ENCODE results near the gene JARID2. TPM values are rescaled to one million over a fixed set of nuclear protein-coding genes. Genes with fewer than 3 reads are reported as not detected.

Gene JARID2
- total and polyA plus RNA-seq, 10 of the 15 experiments (the other 5 are each of a cell fraction or from before 2014, with no cell fraction given) = 4.2 to 21.6 (median 11.7) TPM

GRCh38 chr6:15513801-15514711, 268.2 kb downstream of the JARID2 start:
- in situ Hi-C loops (cut with MboI) (no loop called here), intact Hi-C loops (cut with micrococcal nuclease; ENCODE audit: unreplicated experiment) (no loop called here)
- CTCF ChIA-PET = interaction anchor here (0.9 to 2.9 kb wide), 2 partner anchors 110 to 692 kb away, joined by 3 to 19 read pairs; no protein-coding TSS in a partner anchor
- no peak overlapping the region for H3K4me3 ChIP-seq
- ATAC-seq (no peak), FAIRE-seq (no peak), DNase-seq (ENCODE audit: low read depth, low spot score) (no peak)
- H2AFZ ChIP-seq (ENCODE audit: control insufficient read depth, low read depth, low read length) = no peak overlapping the region
- no peaks in the 10 kb centered on the region for H3K4me1 ChIP-seq (ENCODE audit: control insufficient read depth, insufficient read depth, low read length)
- TF ChIP-seq POLR2AphosphoS5 (IDR thresholded peaks at IDR 0.05; ENCODE audit: low read length) (peak; percentile 23; the same call in 1 of the 2 replicates), RUNX3 (IDR thresholded peaks at IDR 0.05; ENCODE audit: low read length) (no peak), POLR2A (IDR thresholded peaks at IDR 0.05; ENCODE audit: low read depth, low read length) (peak; percentile 38; the same call in 1 of the 2 replicates)
- H3K9me3 ChIP-seq (replicated peaks; ENCODE audit: control insufficient read depth, insufficient read depth, low read length) = no peaks in the 10 kb centered on the region
- no peaks in the 10 kb centered on the region for H3K27me3 ChIP-seq (replicated peaks in 1 of 2; ENCODE audit: control insufficient read depth in 2 of 2, insufficient read depth in 2 of 2, low read length in 1 of 2)
- WGBS (ENCODE audit: insufficient coverage, insufficient replicate concordance, low lambda C conversion rate, missing lambda C conversion rate) = 86% methylated on average over 21 of the region's 21 CpGs
- no peak overlapping the region for H3K9ac ChIP-seq (ENCODE audit: control insufficient read depth, insufficient read depth, low read length)
- peaks cover 29 to 50% of the 10 kb centered on the region in 2 experiments for H3K36me3 ChIP-seq (ENCODE audit: control insufficient read depth in 2 of 2, insufficient read depth in 2 of 2, low read length in 1 of 2)
- H3K4me2 ChIP-seq (ENCODE audit: control insufficient read depth, insufficient read depth) = no peak overlapping the region
- no peaks in the 10 kb centered on the region for H3K79me2 ChIP-seq (ENCODE audit: control insufficient read depth, insufficient read depth, low read length)
- RAD21 ChIA-PET (ENCODE audit: unreplicated experiment) = no interaction called here
- no peak overlapping the region for H3K27ac ChIP-seq (ENCODE audit: control insufficient read depth, insufficient read depth)
- POLR2A ChIA-PET = no interaction called here
- BruUV-seq (replicated peaks) = no TSS peak
- SMC1A ChIA-PET (ENCODE audit: uncharacterized antibody, unreplicated experiment) = interaction anchor here (0.6 to 1.3 kb wide), 4 partner anchors 8 to 1324 kb away, joined by 3 to 6 read pairs (median 3); no protein-coding TSS in a partner anchor
- H4K20me1 ChIP-seq (ENCODE audit: control insufficient read depth, insufficient read depth) = no peaks in the 10 kb centered on the region

GRCh38 chr6:15515226-15515625, 269.4 kb downstream of the JARID2 start:
- in situ Hi-C loops (cut with MboI) (no loop called here), intact Hi-C loops (cut with micrococcal nuclease; ENCODE audit: unreplicated experiment) (no loop called here)
- ChIA-PET CTCF (interaction anchor here (0.6 to 0.8 kb wide), 2 partner anchors 108 to 229 kb away, joined by 3 read pairs; no protein-coding TSS in a partner anchor), SMC1A (ENCODE audit: uncharacterized antibody, unreplicated experiment) (interaction anchor here (1.1 kb wide), 1 partner anchor 9 kb away, joined by 3 read pairs; no protein-coding TSS in a partner anchor), RAD21 (ENCODE audit: unreplicated experiment) (no interaction called here), POLR2A (interaction anchor here (0.6 kb wide), 1 partner anchor 17 kb away, joined by 6 read pairs; no protein-coding TSS in a partner anchor)
- H3K27ac ChIP-seq (ENCODE audit: control insufficient read depth, insufficient read depth) = no peak overlapping the region
- peaks cover 30 to 50% of the 10 kb centered on the region in 2 experiments for H3K36me3 ChIP-seq (ENCODE audit: control insufficient read depth in 2 of 2, insufficient read depth in 2 of 2, low read length in 1 of 2)
- H3K4me3 ChIP-seq = no peak overlapping the region
- H3K4me2 ChIP-seq (ENCODE audit: control insufficient read depth, insufficient read depth) = no peak overlapping the region
- H3K4me1 ChIP-seq (ENCODE audit: control insufficient read depth, insufficient read depth, low read length) = no peaks in the 10 kb centered on the region
- no peaks in the 10 kb centered on the region for H4K20me1 ChIP-seq (ENCODE audit: control insufficient read depth, insufficient read depth)
- no peak for ATAC-seq
- TF ChIP-seq BCL11A (IDR thresholded peaks at IDR 0.05; ENCODE audit: low read depth, low read length) (no peak), ATF7 (IDR thresholded peaks at IDR 0.05; ENCODE audit: low read depth) (no peak), CHD1 (IDR thresholded peaks at IDR 0.05; ENCODE audit: low read depth, low read length) (no peak), SMAD1 (IDR thresholded peaks at IDR 0.05; ENCODE audit: low read depth, partially characterized antibody) (no peak), ZNF384 (IDR thresholded peaks at IDR 0.05; ENCODE audit: borderline replicate concordance, low read depth, low read length) (no peak)
- H3K27me3 ChIP-seq (replicated peaks in 1 of 2; ENCODE audit: control insufficient read depth in 2 of 2, insufficient read depth in 2 of 2, low read length in 1 of 2) = no peaks in the 10 kb centered on the region
- WGBS (ENCODE audit: insufficient coverage, insufficient replicate concordance, low lambda C conversion rate, missing lambda C conversion rate) = 90% methylated on average over 6 of the region's 6 CpGs
- no peak overlapping the region for H2AFZ ChIP-seq (ENCODE audit: control insufficient read depth, low read depth, low read length)
- FAIRE-seq = no peak
- DNase-seq (ENCODE audit: low read depth, low spot score) = no peak
- H3K9me3 ChIP-seq (replicated peaks; ENCODE audit: control insufficient read depth, insufficient read depth, low read length) = no peaks in the 10 kb centered on the region
- no peaks in the 10 kb centered on the region for H3K79me2 ChIP-seq (ENCODE audit: control insufficient read depth, insufficient read depth, low read length)
- H3K9ac ChIP-seq (ENCODE audit: control insufficient read depth, insufficient read depth, low read length) = no peak overlapping the region
- BruUV-seq (replicated peaks) = no TSS peak
